DMS79 treated with DMSO at 0.1 percent for 48 hours (cell line): ENCODE measurements around the gene SH3PXD2B.
A peak's percentile ranks its signal among the peaks of the same experiment; 100 is the strongest.

ENCODE experiments used
- DNase-seq: peaks from one replicate; lab custom pipeline; 2025; lab: John Stamatoyannopoulos, UW

SH3PXD2B gene

GRCh38 chr5:172454358-172455086 lies at the start of gene SH3PXD2B:
Gene SH3PXD2B, minus strand, starts transcription at chr5:172454525. Its CDS starts 173 bp downstream, at chr5:172454352.
- peak; percentile 38 for DNase-seq

GRCh38 chr5:172502969-172503368 lies 48.6 kb upstream of the SH3PXD2B start:
- no peak for DNase-seq

GRCh38 chr5:172502410-172502809 lies 48.1 kb upstream of the SH3PXD2B start:
- no peak for DNase-seq

- DNase-seq, result no peak
Measured at GRCh38 chr5:172501708-172502320, 47.5 kb upstream of the SH3PXD2B start.

- no peak for DNase-seq
Measured at GRCh38 chr5:172499287-172499686, 45.0 kb upstream of the SH3PXD2B start.

- DNase-seq, result no peak
Measured at GRCh38 chr5:172498431-172499129, 44.3 kb upstream of the SH3PXD2B start.

GRCh38 chr5:172497591-172498255 lies 43.4 kb upstream of the SH3PXD2B start:
- DNase-seq, result no peak

GRCh38 chr5:172496671-172497371 lies 42.5 kb upstream of the SH3PXD2B start:
- no peak for DNase-seq

GRCh38 chr5:172494630-172495505 lies 40.5 kb upstream of the SH3PXD2B start:
- DNase-seq, result no peak

GRCh38 chr5:172493906-172494305 lies 39.6 kb upstream of the SH3PXD2B start:
- no peak for DNase-seq

- DNase-seq, result no peak
Measured at GRCh38 chr5:172493461-172493860, 39.1 kb upstream of the SH3PXD2B start.

GRCh38 chr5:172493002-172493401 lies 38.7 kb upstream of the SH3PXD2B start:
- no peak for DNase-seq

- DNase-seq, result no peak
Measured at GRCh38 chr5:172492097-172492840, 37.9 kb upstream of the SH3PXD2B start.

GRCh38 chr5:172491481-172491880 lies 37.2 kb upstream of the SH3PXD2B start:
- DNase-seq, result no peak

GRCh38 chr5:172490514-172491461 lies 36.5 kb upstream of the SH3PXD2B start:
- no peak for DNase-seq

- no peak for DNase-seq
Measured at GRCh38 chr5:172488221-172488620, 33.9 kb upstream of the SH3PXD2B start.

GRCh38 chr5:172487671-172488070 lies 33.3 kb upstream of the SH3PXD2B start:
- no peak for DNase-seq

- no peak for DNase-seq
Measured at GRCh38 chr5:172486912-172487311, 32.6 kb upstream of the SH3PXD2B start.

GRCh38 chr5:172486451-172486850 lies 32.1 kb upstream of the SH3PXD2B start:
- DNase-seq, result no peak
